ENCODE results near the gene DYSF.
"Not testable (repeated sequence)": the region's sequence is repeated elsewhere in the genome, so short reads cannot be mapped to it uniquely, and the experiment has no call there.

DYSF gene

DNA sequence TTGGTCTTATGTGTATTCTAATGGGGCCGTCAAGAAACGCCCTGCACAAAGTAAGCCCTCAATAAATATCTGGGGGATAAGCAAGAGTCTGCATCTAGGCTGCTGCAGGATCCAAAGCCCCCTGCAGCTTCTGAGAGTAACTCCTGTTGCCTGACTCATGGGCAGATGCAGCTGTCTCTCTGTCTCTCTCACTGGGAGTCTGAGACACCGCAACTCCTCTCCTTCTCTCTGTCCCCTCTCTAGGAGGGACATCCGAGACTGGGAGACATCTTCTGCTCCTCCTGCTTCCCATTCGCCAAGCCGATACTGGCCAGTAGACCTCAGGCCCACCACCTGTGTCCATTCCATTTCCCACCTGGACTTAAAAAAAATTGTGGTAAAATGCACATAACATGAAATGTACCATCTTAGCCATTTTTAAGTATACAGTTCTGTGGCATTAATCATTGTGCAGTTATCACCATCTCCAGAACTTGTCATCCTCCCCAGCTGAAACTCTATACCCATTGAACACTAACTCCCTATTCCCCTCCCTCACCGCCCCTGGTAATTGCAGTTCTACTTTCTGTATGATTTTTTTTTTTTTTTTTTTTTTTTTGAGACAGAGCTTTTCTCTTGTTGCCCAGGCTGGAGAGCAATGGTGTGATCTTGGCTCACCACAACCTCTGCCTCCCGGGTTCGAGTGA is 20.1 kb downstream of the DYSF start:
- DNase-seq, result no peak

DNA sequence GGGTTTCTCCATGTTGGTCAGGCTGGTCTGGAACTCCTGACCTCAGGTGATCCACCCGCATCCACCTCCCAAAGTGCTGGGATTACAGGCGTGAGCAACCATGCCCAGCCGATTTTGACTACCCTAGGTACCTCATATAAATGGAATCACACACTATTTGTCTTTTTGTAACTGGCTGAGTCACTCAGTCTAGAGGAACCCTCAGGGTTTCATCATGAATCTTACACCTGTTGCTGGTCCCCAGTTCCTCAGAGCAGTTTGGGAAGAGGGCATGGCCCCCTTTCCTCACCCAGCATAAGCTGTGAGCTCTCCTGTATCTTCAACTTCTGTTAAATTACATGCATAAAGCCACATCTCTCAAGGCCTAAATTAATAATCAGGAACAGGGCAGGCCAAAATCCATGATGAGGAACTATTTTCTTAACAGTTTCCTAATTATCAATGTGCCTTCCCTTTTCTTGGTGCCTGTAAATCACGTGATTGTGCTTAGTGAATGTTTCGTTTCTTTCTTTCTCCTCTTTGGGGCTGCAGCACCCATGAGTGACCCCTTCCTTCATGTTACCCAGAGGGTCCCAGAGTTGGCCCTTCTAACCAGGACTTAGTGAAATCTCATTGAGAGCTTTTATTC is 20.9 kb downstream of the DYSF start:
- no peak for DNase-seq

DNA sequence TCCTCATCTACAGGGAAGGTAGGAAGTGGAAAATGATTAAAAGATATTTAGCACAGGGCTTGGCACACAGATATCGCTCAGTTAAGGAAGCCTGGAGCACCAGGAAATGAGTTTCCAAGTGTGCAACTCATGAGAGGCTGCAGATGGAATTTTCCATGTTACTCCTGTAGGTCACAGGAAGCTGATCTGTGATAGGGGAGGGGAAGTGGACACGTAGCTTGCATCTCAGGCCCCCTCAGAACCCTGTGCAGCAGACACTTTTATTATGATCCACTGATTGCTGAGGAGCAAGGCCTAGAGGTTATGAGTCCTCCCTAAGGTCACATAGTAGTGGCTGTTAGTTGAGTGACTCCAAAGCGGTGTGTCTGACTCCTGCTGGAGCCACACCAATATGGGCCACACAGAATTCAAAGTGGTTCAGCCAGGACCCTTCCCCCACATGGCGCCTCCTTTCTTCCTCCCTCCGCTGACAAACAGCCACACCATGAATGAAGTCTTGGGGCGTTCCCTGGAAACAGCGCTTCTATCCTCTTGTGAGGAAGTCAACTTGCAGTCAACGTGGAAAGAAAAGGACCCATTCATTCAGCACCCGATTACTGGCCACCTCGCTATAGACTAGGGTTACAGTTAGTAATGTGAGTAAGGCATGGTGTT is 21.5 kb downstream of the DYSF start:
- no peak for DNase-seq

DNA sequence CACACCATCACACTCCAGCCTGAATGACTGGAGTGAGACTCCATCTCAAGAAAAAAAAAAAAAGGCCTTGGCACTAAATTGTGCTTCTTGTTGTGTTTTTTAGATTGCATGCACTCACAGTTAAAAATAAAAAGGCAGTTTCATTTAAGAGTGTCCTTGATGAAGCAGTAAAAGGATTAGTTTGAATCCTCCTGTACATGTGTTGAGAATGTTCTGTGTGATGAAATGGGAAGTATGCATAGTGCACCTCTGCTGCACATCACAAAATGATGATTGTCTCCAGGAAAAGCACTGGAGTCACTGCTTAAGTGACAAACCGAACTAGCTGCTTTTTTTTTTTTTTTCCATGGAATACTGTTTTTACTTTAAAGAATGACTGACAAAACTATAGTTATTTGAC is 23.1 kb downstream of the DYSF start:
- no peak for DNase-seq

DNA sequence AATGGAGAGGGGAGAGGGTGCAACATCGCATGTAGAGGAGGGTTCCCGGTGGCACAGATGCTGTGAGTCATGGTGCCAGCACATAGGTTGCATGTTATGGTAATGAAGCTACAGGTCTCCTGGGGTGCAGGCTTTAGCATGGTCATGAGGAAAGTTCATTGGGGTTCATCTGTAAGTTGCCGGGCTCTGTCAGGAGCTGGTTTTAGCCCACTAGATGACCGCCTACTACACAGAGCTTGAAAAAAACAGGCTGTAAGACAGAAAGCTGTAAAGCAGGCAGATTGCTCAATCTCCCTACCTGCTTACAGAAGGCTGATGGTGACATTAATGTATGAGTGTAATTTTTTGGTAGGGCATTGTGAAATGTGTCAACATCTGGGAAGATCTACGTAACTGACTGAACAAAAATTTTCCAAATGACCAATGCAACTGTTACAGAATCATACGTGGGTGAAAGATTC is 23.9 kb downstream of the DYSF start:
- DNase-seq, result no peak

DNA sequence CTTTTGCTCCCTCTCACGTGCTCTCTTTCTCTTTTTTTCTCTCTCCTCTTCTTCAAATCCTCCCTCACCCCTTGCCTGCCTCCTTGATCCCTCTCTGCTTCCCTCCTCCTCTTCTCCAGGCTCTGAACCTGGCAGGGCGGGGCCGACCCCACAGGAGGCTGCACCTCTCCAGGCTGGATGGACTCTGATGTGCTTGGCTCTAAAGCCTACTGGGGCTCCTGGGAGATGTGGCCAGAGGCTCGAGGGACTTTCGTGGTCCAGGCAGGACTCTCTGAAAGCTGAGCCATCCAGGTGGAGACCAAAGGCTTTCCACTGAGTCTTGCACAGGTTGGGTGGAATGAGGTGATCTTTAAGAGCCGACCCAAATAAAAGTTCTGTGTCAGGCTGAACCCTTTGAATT is 25.4 kb downstream of the DYSF start:
- DNase-seq, result no peak

DNA sequence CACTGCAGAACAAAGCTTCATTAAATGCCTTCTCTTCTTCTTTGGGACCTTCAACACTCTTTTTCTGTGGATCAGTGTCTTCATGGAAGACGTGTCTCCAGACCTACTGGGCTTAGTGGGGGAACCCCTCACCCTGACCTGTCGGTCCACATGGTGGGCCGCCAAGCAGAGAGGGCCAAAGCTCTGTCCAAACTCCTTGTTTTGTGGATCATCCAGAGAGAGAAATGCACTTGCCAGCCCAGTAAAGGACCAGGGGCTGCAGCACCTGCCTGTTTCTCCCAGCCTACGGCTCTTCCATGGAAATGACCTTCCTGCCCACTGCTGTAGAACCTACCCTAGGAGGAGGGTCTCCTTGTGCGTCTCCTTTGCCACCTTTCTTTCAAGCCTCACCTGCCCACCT is 25.9 kb downstream of the DYSF start:
- DNase-seq, result no peak

DNA sequence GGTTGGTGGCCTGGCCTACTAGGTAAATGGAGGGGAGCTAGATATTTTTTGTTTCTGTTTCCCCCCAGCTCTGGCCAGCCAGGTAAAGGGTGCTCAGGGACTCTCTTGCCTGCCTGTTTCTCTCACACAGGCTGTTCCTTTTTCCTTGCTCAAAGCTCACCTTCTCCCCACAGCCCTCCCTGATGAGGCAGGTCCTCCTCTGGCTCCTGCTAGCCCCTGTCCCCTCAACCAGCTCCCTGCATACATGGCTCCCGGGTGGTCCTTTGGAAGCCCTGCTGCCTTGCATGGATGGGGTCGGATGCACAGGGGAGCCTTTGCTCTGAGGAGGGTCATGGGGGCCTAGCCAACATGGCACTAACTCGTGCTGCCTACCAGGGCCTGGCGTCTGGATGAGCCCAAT is 27.8 kb downstream of the DYSF start:
- no peak for DNase-seq

DNA sequence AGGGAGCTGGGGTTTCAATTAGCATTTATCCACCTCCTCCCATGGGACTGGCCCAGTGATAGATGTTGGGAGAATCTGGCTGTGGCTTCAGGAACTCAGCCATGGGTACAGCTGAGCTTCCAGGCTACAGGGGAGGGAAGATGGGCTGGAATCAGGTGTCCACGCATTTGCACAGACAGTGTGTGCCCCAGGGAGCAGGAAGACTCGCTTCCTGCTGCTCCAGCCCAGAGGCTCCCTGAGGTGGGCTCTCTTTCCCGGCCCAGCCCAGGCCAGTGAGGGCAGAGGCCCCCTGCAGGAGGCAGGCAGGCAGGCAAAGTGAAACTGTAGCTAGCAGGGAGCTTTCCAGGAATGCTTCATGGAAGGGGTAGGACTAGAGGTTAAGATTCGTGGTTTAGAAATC is 28.7 kb downstream of the DYSF start:
- DNase-seq, result no peak

DNA sequence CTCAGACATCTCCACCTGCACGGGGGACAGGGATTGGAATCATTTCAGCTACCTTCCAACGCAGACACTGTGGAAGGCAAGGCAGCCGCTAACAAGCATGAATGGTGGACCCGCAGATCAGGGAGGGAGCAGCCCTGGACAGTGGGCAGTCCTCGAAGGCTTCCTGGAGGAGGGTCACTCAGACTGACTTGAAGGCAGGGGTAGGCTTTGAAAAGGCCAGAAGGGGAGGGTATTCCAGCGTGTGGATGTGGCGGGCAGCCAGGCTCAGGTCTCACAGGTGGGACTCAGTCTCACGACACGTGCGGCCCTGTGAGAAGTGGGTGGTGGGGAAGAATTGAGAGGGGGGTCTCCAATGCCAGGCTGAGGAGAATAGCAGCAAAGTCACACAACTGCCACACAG is 29.9 kb downstream of the DYSF start:
- DNase-seq, result no peak

DNA sequence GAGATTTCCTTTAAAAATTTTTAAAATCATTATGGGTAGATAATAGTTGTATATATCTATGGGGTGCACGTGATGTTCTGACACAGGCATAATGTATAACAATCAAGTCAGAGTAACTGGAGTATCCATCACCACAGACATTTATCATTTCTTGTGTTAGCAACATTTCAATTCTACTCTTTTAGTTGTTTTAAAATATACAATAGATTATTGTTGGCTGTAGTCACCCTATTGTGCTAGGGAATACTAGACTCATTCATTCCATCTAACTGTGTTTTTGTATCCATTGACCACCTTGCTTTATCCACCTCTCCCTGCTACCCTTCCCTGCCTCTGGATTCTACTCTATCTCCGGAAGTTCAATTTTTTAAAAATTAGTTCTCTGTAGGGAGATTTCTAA is 31.0 kb downstream of the DYSF start:
- DNase-seq, result no peak

DNA sequence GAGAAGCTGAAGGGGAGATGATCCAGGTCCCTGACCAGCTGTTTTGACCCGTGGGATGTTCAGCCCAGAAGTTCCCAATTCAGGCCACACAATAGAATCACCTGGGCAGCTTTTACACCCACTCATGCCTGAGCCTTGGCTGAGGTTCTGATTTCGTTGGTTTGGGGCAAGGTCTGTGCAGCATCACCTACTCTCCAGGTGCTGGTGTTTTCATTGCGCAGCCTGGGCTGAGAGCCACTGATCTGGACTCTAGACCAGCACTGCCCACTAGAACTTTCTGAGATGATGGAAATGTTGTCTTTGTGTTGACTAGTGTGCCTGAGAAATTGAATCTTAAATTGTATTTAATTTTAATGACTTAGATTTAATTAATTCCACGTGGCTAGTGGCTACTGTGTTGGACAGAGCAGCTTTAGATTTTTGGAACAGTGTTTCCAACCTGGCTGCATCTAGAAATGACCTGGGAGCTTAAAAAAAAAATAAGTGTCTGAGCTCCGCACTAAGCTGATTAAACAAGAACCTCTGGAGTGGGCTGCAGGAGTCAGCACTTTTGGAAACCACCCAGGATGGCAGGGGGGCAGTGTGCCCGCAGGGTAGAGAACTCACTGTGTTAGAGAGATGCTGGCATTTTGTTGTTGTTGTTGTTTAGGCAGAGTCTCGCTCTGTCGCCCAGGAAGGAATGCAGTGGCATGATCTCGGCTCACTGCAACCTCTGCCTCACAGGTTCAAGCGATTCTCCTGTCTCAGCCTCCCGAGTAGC is 33.7 kb downstream of the DYSF start:
- DNase-seq, result no peak

DNA sequence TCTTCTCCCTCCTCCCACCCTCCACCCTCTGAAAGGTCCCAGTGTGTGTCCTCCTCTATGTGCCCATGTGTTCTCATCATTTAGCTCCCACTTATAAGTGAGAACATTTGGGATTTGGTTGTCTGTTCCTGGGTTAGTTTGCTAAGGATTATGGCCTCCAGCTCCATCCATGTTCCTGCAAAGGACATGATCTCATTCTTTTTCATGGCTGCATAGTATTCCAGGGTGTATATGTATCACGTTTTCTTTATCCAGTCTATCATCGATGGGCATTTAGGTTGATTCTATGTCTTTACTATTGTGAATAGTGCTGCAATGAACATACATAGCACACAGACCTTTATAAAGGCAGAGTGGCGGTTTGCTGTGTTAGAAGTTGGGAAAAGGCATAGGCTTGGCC is 38.2 kb downstream of the DYSF start:
- DNase-seq, result not testable (repeated sequence)

DNA sequence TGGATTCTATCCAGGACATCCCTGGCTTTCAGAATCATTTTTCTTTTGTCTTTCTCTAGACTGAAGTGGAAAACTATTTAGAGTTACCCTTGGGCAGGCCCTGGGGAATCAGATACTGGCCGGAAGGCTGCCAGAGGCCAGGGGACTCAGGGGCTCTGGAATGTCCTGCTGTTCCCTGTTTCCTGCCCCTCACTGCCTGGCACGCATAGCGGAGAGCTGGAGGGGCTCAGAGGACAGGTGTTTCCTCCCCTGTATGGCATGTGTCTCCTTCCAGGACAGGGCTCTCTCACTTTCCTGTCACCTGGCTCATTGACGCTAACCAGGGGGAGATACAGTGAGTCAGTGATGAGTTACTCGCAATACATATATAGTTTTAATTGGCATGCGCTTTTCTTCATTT is 38.8 kb downstream of the DYSF start:
- no peak for DNase-seq

DNA sequence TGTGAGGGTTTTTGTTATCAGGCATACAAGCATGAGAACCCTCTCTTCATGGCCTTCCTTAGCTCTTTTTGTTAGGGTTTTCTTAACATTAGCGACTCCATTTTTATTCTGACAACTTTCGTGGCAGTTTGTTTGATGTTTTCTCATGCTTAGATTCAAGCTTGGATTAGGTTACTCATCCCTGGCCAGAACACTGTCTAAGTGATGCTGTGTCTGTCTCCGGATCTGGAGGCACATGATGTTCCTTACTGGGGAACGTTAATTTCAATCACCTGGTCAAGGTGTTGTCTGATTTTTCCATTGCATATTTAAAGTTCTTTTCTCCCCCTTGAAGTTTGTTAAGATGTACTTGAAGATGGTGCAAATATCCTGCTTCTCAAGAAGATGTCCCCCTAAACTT is 40.7 kb downstream of the DYSF start:
- no peak for DNase-seq

DNA sequence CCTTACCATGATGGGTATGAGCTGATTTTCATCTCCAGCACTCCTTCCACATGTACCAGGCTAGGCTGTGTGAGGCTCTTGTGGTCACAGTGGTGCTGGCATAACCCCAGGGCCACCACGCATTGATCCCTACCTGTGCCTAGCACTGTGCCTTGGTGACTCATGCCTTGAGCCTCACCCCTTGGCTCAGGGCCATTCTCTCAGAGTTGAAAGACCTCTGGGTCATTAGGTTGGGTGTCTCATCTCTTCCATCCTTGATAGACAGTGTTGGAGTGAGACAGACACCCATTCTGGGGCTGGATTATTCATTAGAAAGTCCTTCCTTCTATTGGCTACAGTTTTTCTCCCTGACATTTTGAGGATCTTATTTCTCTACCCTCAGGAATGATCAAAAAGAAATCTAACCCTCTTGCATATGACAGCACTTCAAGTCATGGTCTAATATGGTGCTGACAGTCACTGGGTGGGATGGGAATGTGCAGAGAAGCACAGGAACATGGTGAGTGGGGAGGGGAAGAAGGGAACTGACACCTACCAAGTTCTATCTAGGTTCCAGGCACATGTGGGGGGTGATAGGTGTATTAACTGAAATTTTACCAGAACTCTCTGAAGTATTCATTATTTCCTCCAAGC is 41.3 kb downstream of the DYSF start:
- DNase-seq, result no peak

DNA sequence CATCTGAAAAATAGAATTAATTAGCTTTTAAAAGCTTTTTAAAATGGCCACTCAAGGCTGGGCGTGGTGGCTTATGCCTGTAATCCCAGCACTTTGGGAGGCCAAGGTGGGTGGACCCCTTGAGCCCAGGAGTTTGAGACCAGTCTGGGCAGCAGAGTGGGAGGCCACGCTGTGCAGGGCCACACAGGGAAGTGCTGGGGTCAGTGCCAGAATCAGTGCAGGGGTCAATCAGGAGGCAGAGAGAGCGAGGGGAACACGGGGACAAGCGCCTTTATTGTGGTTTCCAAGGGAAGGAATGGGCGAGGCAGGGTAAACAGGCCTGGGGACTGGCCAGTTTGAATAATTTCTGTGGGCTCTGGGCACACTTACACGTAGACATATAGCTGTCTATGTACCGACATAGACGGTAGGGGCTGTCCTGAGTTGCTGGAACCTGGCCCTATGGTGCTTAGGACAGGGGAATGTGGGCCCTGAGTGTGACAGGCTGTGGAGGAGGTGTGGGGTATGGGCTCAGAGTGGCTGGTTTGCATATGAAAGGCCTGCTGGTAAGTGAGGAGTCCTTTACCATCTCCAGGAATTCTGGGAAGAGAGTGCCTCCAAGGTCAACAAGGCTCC is 42.9 kb downstream of the DYSF start:
- no peak for DNase-seq

DNA sequence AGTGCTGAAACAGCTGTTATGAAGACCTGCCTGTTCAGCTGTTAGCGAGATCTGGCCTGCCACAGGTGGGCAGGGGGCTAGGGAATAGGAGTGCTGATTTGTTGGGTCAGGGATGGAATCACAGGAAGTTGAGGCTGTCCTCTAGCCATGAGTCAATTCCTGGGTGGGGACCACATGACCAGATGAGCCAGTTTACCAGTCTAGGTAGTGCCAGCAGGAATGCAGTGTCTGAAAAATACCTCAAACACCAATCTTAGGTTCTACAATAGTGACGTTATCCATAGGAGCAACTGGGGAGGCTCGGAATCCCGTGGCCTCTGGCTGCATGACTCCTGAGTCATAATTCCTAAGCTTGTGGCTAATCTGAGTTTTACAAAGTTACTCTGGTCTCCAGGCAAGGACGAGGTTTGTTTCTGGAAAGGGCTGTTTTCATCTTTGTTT is 44.9 kb downstream of the DYSF start:
- no peak for DNase-seq

DNA sequence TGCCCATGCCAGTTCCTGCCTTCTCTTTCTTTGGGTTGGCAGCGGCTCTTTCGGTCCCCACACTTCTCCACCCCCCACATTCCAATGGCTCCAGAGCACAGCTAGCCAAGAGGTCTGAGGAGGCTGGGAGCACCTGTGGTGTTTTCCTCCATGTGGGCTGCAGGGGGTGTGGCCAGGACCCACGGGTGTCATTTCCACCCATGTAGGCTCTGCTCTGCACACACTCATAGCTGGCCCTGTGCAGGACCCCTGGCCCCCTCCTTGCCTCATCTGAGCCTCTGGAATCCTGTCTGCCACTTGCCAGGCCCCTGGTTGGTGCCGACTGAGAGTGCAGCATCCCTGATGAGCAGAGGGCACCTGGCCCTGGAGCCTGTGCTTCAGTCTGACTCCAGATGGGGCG is 46.3 kb downstream of the DYSF start:
- DNase-seq, result no peak

DNA sequence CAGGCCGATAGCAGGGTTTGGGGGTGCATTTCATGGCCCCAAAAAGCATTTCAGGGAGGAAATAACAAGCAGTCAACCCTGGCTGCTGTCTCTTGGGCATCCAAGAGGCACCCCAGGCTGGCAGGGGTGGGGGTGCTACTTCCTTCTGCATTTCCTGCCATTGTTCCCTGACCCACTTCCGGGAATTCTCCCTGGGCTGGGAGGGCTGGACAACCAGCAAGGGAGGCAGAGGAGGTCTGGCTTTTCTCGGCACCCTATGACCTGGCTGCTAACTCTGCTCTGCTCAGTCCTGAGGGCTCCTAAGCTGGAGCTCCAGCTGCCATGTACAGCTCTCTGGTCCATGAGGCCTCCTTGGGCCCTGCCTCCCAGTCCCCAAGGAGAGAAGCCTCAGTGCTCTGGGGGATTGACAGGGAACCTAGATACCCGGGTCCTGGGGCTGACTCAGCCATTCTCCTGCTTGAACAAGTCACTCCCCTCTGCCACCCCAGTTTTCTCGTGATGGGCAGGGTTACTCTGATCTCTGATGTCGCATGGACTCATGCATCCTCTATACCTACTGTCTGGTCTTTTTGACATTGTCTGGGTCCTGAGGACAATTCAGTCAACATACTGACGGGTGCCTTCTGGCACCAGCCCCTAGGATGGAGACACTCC is 47.2 kb downstream of the DYSF start:
- no peak for DNase-seq

DNA sequence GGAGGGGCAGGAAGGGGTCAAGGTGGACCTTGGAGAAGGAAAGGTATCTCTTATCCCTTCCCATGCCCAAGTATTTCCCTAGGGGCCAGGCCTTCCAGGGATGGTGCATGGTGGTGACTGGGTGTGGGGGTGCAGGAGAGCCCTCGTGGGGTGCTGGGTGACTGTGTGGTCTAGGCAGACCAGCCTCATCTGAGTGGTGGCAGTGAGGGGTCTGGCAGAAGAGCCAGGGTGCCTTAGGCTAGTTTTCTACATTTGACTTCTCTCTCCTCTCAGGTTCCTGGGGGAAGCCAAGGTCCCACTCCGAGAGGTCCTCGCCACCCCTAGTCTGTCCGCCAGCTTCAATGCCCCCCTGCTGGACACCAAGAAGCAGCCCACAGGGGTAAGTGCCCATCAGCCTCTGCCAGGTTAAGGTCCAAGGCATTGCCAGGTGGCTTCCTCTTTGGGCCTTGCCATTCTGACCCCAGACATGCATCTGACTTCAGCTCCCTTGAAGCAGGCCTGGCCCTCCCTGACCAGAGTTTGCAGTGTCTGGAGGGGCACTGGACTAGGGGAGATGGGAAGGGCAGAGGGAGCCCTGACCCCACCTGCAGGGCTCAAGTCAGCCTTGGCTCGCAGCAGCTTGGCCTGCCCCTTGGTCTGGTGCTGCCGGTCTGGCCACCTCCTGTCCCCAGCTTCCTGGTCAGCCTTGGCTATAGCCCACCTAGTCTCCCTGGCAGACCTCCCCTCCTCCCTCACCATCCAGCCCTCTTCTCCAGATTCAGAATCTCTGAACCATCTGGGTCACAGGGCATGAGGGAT is 49.8 kb downstream of the DYSF start:
- DNase-seq, result no peak
